NCI-H526 treated with DMSO at 0.1 percent for 48 hours (cell line): ENCODE data around the gene ATP5ME.
"Not testable (repeated sequence)": the region's sequence is repeated elsewhere in the genome, so short reads cannot be mapped to it uniquely, and the experiment has no call there.

Source experiments
- DNase-seq: peaks from one replicate; lab custom pipeline; 2025; lab: John Stamatoyannopoulos, UW

The ATP5ME gene

GRCh38 chr4:654503-654845 lies 19.6 kb downstream of the ATP5ME start:
- no peak for DNase-seq

DNA sequence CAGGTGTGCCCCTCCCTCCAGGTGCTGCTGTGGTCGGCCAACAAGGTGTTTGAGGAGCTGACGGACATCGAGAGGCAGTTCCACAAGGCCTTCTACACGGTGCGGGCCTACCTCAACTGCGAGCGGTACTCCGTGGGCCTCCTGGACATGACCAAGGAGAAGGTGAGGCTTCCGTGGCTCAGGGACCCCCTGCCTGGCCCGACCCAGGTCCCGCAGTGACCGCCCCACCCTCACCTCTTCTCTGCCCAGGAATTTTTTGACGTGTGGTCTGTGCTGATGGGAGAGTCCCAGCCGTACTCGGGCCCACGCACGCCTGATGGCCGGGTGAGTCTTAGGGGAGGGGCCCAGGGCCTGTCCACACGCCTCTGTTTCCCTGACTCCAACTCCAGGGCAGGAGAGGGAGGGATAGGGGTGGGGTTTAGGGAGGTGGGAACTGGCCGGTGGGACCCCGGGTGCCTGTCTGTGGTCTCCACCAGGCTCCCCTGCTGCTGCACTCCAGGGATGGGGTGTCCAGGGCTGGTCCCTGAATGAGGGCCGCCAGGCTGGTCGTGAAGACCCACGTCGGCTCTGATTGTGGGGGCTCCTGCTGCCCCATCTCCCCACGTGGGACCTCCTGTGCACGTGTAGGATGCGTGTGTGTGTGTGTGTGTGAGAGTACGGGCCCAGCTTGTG lies 20.1 kb downstream of the ATP5ME start:
- no peak for DNase-seq

DNA sequence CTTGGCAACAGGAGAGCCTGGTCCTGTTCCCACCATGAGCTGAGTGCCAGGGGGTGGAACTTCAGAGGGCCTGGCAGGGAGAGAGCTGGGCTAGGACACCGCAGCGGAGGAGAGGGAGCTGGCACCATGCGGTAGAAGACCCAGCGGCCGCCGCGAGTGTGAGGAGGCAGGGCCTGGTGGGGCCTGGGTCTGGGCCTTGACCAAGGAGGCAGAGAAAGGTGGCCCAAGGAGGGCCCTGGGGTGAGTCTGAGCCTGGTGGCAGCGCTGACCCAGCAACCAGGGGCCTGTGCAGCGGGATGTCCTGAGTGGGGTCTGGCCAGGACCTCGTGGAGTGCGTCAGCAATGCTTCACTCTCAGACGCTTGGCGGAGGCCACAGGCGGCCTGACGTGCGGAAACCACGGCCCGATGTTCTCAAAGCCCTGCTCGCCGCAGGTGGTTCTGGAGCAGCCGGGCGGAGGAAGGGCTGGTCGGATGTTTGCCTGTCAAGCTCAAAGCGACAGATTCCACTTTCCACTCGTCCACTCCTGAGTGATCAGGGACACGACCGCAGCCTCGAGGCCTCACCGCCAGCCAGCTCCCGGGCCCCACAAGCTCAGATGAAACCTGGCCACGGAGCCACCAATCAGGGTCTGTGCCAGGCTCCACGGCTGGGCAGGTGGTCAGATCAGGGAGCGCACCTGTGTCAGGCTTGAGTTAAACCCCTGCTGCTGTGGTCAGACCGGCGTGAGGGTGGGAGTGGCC lies 20.8 kb downstream of the ATP5ME start:
- DNase-seq = no peak

GRCh38 chr4:651884-652642 lies 22.0 kb downstream of the ATP5ME start:
- no peak for DNase-seq

DNA sequence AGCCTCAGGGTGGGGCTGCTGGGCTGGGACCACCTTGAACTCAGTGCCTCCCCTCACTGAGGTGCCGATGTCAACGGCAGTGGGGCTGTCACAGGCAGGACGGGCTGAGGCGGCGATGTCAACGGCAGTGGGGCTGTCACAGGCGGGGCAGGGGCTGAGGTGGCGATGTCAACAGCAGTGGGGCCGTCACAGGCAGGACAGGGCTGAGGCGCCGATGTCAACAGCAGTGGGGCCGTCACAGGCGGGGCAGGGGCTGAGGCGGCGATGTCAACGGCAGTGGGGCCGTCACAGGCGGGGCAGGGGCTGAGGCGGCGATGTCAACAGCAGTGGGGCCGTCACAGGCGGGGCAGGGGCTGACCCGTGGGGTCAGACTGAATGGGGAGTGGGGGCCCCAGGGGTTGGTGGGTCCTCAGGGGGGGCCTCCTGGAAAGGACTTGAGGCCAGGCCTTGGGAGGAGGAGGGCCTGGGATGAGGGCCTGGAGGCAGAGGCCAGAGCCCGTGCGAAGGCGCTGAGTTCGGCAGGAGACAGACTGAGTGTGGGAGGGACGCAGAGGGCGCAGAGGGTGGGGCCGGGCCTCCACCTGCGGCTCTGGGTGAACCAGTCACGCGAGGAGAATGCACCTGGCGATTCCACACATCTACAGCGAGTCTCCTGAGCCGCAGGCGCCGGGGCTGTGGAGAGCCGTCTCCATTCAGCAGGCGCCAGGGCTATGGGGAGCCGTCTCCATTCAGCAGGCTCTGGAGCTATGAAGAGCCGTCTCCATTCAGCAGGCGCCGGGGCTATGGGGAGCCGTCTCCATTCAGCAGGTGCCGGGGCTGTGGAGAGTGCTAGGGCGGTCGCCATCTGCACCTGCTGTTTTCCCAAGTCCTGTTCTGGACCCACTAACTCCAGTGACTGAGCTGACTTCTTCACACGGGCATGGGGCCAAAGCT lies 22.9 kb downstream of the ATP5ME start:
- DNase-seq = peak; percentile 13

- no peak for DNase-seq
Measured at GRCh38 chr4:650461-650860, 23.6 kb downstream of the ATP5ME start.

- no peak for DNase-seq
Measured at GRCh38 chr4:649751-650310, 24.2 kb downstream of the ATP5ME start.

DNA sequence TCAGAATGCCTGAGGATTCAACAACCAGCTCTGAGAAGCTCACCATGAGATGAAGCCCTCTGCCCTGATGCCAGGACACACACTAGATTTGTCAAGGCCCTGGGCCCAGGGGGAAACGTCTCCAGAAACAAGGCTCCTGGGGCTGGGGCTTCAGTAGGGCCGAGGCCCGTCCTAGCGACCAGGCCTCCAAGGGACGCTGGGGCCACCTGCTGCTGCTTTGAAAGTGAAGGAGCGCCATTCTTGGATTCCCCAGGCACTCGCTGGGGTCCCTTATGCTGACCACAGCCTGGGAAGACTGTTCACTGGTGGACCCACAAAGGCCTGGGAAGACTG lies 24.8 kb downstream of the ATP5ME start:
- DNase-seq = no peak

- no peak for DNase-seq
Measured at GRCh38 chr4:648579-649292, 25.3 kb downstream of the ATP5ME start.

GRCh38 chr4:647481-647880 lies 26.6 kb downstream of the ATP5ME start:
- DNase-seq = no peak

DNA sequence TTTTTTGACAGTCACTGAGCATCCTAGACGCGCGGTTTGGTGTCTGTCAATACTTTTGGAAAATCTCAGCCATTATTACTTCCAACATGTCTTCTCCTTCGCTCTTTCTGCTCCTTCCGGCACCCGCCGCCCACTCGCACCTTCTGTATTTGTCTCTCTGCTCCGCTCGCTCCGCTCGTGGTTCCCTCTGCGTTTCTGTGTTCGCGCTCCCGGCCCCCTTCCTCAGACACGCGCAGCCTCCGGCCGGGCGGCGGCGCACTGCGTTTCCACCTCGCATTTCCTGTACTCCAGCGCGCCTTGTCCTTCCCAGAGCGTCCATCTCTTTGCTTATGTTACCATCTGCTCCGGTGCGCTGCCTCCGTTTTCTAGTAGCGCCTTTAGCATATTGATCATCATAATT lies 27.6 kb downstream of the ATP5ME start:
- no peak for DNase-seq

DNA sequence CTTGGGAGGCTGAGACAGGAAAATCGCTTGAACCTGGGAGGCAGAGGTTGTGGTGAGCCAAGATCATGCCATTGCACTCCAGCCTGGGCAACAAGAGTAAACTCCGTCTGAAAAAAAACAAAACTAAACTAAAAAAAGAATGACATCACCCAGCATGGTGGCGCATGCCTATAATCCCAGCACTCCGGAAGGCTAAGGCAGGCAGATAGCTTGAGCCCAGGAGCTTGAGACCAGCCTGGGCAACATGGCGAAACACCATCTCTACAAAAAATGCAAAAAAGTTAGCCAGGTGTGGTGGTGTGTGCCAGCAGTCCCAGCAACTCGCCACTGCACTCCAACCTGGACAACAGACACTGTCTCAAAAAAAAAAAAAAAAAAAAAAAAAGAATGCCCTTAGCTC lies 31.7 kb downstream of the ATP5ME start:
- DNase-seq = not testable (repeated sequence)

DNA sequence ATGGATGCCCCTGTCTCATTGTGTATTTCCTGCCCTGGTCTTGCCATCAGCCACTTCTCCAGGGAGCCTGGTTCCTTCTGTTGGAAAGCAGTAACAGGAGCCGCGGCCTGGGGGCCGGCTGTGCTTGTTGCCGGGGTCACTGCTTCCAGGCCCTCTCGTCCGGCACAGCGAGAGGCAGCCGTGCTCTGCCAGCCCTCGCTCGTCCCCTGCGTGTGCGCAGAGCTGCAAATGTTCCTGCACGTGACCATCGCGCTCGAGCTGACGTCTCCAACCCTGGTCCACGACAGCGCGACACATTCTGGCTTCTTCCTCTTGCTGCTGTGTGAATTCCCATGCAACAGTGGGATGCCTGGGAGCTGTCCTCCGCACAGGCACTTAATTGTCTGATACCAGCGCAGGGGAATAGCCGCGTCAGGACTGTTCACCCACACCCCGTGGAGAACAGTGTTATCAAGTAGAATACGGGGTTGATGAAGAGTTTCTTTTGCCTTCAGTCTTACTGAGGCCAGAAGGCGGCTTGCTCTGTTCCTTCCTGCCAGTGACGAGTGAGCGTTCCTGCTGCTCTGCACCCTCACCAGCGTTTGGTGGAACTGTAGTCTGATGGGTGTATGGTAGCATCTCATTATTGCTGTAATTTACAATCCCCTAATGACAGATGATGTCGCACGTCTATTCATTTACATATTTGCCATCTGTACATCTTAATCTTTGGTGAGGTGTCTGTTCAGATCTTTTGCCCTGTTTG lies 36.4 kb downstream of the ATP5ME start:
- DNase-seq = no peak

DNA sequence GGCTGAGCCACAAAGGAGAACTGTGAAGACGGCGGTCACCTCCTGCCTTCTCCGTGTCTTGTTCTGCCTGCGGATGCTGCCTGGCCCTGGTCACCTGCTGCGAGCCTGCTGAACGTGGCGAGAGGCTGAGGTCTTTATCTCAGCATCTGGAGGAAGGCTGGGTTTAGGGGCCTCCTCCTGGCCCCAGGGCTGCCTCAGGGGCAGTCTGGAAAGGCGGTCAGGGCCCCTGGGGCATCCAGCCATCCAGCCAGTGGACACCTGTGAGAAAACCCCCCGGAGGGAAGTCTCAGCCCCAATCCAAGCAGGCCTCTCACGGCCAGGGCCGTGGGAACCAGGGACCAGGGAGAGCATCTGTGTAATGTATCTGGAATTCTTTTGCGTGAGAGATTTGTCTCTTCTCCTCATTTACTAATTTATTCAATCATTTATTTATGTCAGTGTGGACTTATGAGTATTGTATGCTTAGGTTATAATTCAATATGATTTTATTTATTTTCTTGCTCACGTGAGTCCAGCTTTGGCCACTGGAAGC lies 37.4 kb downstream of the ATP5ME start:
- no peak for DNase-seq

DNA sequence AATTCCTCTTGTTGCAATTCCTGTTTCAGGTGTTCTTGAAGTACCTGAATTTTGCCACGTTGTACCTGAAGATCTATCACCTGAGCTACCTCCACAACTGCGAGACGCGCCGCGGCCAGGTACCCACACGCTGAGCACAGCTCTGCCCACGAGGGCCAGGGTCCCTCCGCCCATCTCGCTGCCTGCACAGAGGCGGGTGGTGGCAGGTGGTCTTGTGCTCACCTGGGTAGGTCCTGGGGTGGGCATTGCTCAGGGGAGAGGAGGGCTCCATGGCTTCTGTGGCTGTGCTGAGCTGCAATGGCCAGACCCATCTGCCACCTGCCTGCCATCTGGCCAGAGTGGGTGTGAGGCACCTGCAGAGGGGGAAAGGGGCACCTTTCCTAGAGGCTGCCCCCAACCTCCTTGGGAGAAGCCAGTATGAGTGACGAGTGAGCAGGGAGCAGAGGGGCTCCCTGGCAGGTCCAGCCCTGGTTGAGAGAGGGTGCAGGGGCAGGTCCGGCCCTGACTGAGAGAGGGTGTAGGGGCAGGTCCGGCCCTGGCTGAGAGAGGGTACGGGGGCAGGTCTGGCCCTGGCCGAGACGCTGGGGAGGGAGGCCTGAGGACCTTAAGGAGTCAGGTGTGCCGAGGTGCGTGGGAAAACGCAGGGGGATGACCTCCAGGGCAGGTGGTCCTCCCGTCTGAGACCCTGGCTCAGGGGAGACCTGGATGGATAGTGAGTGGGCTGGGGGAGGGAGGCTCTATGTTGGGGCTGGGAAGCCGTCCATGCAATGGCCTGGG lies 38.0 kb downstream of the ATP5ME start:
- no peak for DNase-seq

- DNase-seq = not testable (repeated sequence)
Measured at GRCh38 chr4:635066-635835, 38.8 kb downstream of the ATP5ME start.

DNA sequence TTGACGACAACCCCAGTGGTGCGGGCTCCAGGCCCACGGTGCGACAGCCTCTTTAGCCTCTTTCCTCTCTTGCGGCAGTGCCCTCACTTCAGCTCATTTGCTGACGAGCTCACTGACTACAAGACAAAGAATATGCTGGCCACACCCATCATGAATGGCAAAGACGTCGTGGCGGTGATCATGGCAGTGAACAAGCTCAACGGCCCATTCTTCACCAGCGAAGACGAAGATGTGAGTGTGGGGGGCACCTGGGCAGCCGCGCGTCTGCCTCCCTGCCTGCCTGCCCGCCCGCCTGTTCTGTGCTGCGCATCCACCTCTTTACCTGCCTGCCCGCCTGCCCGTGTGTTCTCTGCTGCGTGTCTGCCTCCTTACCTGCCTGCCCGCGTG lies 39.5 kb downstream of the ATP5ME start:
- DNase-seq = no peak

GRCh38 chr4:633976-634598 lies 40.0 kb downstream of the ATP5ME start:
- DNase-seq = no peak
